DOHH2 (cell line): Measurements from ENCODE around the gene STPG1.

Experiments used
- H3F3A ChIP-seq: fragments of 200-600 bp; sonication (generic), shearing (Covaris generic); 2 replicates; pipeline ENCODE4 v1.6.0; 2016; ENCODE audit warnings: antibody characterized with exemption, mild to moderate bottlenecking; ENCODE audit not compliant: control insufficient read depth, insufficient read depth
- H3K27ac ChIP-seq: fragments of 200-600 bp; sonication (generic); 2 replicates; pipeline ENCODE4 v1.5.1; 2014; ENCODE audit warnings: low read depth, mild to moderate bottlenecking, low read length, moderate library complexity
- H3K27me3 ChIP-seq: fragments of 200-600 bp; sonication (generic); 2 replicates; pipeline ENCODE4 v1.6.1; 2014; ENCODE audit warnings: mild to moderate bottlenecking, low read length, mixed read lengths; ENCODE audit not compliant: control insufficient read depth
- H3K36me3 ChIP-seq: fragments of 200-600 bp; sonication (generic); 2 replicates; pipeline ENCODE4 v1.6.1; 2014; ENCODE audit warnings: mild to moderate bottlenecking, low read length, moderate library complexity, mixed read lengths; ENCODE audit not compliant: control insufficient read depth
- H3K4me1 ChIP-seq: fragments of 200-600 bp; sonication (generic); 2 replicates; pipeline ENCODE4 v1.6.1; 2014; ENCODE audit warnings: mild to moderate bottlenecking, low read length, mixed read lengths; ENCODE audit not compliant: control insufficient read depth
- H3K4me2 ChIP-seq: fragments of 200-600 bp; sonication (generic); 2 replicates; pipeline ENCODE4 v1.6.0; 2014; ENCODE audit warnings: mild to moderate bottlenecking, low read length, moderate library complexity
- H3K4me3 ChIP-seq: fragments of 200-600 bp; sonication (generic); 2 replicates; pipeline ENCODE4 v1.5.1; 2014; ENCODE audit warnings: mild to moderate bottlenecking, low read length, mixed read lengths
- H3K79me2 ChIP-seq: fragments of 200-600 bp; sonication (generic); 2 replicates; pipeline ENCODE4 v1.6.1; 2014; ENCODE audit warnings: mild to moderate bottlenecking, low read length, mixed read lengths; ENCODE audit not compliant: control insufficient read depth
- H3K9me2 ChIP-seq: fragments of 200-600 bp; sonication (generic); replicated peaks from 2 replicates; pipeline ENCODE4 v1.6.1; 2014; ENCODE audit warnings: mild to moderate bottlenecking, low read length, mixed read lengths; ENCODE audit not compliant: control insufficient read depth
- H3K9me3 ChIP-seq: fragments of 200-600 bp; sonication (generic); 2 replicates; pipeline ENCODE4 v1.6.1; 2014; ENCODE audit warnings: antibody characterized with exemption, low read length, mixed read lengths; ENCODE audit not compliant: control insufficient read depth, insufficient read depth
- H4K20me1 ChIP-seq: fragments of 200-600 bp; sonication (generic); 2 replicates; pipeline ENCODE4 v1.6.0; 2014; ENCODE audit warnings: low read depth, mild to moderate bottlenecking, antibody characterized with exemption, low read length, moderate library complexity; ENCODE audit not compliant: control insufficient read depth, insufficient read depth
- EZH2phosphoT487 ChIP-seq: fragments of 200-600 bp; sonication (generic); IDR thresholded peaks from 2 replicates; pipeline ENCODE4 v1.6.1; 2017; ENCODE audit warnings: borderline replicate concordance, mild to moderate bottlenecking, antibody characterized with exemption, low read length, moderate library complexity, mixed read lengths
- TF ChIP-seq, protein P1 (sequence below): fragments of 200-600 bp; sonication (generic); IDR thresholded peaks from one replicate; pipeline ENCODE4 v1.5.1; 2014; ENCODE audit warnings: antibody characterized with exemption, mild to moderate bottlenecking, low read depth, low read length; ENCODE audit not compliant: poor library complexity, severe bottlenecking

The STPG1 gene

DNA sequence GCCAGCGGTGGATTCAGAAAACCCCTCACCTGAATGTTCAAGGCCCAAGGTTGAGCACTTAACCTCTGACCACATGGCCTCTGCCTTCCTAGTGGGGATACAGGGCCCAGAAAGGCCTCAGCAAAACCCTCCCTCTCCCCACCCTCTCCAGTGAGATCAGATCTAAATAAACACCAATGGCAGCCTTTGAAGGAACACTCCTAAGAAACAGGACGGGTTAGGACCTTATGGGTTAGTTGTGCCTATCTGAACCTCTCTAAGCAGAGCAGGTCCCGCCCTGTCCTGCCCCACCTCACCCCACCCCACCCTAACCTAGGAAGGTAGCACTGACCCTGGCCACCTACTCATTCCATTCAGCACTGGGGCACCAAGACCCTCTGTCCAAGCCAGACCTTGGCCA lies 102.3 kb downstream of the STPG1 start:
- Histone ChIP-seq H4K20me1 (no peaks in the 10 kb centered on the region), H3K9me2 (no peaks in the 10 kb centered on the region), H3K4me2 (no peak overlapping the region), H3K4me3 (no peak overlapping the region), H3K36me3 (no peaks in the 10 kb centered on the region), H3K4me1 (peaks cover 9% of the 10 kb centered on the region), H3K27me3 (peaks cover 18% of the 10 kb centered on the region), H3K9me3 (no peaks in the 10 kb centered on the region), H3K79me2 (no peaks in the 10 kb centered on the region), H3F3A (no peaks in the 10 kb centered on the region), H3K27ac (no peak overlapping the region)
- TF ChIP-seq, protein P1, sequence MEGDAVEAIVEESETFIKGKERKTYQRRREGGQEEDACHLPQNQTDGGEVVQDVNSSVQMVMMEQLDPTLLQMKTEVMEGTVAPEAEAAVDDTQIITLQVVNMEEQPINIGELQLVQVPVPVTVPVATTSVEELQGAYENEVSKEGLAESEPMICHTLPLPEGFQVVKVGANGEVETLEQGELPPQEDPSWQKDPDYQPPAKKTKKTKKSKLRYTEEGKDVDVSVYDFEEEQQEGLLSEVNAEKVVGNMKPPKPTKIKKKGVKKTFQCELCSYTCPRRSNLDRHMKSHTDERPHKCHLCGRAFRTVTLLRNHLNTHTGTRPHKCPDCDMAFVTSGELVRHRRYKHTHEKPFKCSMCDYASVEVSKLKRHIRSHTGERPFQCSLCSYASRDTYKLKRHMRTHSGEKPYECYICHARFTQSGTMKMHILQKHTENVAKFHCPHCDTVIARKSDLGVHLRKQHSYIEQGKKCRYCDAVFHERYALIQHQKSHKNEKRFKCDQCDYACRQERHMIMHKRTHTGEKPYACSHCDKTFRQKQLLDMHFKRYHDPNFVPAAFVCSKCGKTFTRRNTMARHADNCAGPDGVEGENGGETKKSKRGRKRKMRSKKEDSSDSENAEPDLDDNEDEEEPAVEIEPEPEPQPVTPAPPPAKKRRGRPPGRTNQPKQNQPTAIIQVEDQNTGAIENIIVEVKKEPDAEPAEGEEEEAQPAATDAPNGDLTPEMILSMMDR: no peak
- no peak for TF ChIP-seq EZH2phosphoT487

DNA sequence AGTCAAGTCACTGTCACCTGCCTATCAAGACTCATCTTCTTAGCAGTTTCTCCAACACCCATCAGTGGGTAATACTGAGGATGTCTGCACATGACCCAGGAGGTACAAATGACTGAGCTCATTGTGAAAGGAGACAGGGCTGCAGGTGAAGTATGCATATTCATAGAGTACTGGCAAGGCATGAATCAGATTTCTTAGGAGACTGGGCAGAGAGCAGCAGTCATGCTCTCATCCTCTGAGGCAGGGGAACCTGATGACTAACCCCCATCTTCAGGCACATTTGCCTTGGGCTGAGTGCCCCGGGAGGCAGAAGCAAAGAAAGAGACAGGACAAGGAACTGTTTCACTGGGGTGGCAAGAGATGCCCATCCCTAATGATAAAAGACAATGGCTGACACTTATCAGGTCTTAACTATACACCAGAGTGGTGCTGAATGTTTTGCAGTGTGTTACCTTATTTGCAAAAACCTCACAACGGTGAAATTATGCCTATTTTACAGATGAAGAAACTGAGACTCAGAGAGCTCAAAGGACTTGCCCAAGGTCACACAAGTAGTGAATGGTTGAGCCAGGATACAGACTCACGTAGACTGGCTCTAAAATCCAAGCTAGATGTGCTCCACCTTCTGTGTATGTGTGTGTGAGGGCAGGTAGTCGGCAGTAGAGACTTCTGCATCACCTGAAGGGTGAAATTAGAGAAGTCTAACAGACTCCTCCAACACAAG lies 103.7 kb downstream of the STPG1 start:
- H3K4me1 ChIP-seq: peaks cover 3% of the 10 kb centered on the region
- no peaks in the 10 kb centered on the region for H3K9me3 ChIP-seq
- H3F3A ChIP-seq: no peaks in the 10 kb centered on the region
- H3K4me3 ChIP-seq: no peak overlapping the region
- no peak overlapping the region for H3K27ac ChIP-seq
- no peaks in the 10 kb centered on the region for H3K36me3 ChIP-seq
- peaks cover 7% of the 10 kb centered on the region for H3K27me3 ChIP-seq
- H3K79me2 ChIP-seq: no peaks in the 10 kb centered on the region
- no peaks in the 10 kb centered on the region for H4K20me1 ChIP-seq
- TF ChIP-seq, protein P1: no peak
- no peak for TF ChIP-seq EZH2phosphoT487
- H3K4me2 ChIP-seq: no peak overlapping the region
- no peaks in the 10 kb centered on the region for H3K9me2 ChIP-seq

DNA sequence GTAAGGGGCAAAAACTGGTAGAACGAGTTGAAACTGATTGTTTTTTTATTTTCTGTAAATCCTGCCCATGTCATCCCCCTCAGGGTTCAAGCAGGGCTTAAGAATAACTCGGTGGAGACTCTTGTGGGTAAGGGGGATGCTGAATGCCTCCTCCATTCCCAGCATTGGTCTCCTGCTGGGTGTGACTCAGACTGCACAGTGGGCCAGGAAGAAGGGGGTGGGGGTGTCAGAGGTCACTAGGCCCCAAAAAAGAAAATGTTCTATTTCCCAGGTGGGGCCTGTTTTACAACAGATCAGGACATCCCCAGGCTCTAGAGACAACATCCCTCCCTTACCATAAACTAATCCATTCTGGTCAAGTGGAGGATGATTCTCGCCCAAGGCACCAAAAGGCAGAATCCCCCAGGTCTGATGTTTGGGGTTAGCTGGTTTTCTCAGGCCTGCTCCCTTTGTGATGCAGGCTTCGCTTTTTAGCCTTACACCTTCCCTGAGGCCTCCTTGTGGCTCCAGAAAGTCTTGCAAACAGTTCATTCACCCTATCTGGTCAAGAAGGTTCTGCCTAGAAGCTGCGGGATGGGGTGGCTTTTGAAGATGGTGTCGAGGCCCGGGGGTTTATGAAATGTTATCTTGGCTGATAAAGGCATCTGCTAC lies 105.1 kb downstream of the STPG1 start:
- Histone ChIP-seq H3K27me3 (peaks cover under 1% of the 10 kb centered on the region; the same call in 1 of the 2 replicates), H3K9me3 (no peaks in the 10 kb centered on the region), H3K36me3 (no peaks in the 10 kb centered on the region), H4K20me1 (no peaks in the 10 kb centered on the region), H3K79me2 (no peaks in the 10 kb centered on the region), H3K9me2 (no peaks in the 10 kb centered on the region), H3K4me2 (no peak overlapping the region), H3K4me1 (no peaks in the 10 kb centered on the region), H3K27ac (no peak overlapping the region), H3K4me3 (no peak overlapping the region), H3F3A (no peaks in the 10 kb centered on the region)
- TF ChIP-seq EZH2phosphoT487: no peak
- TF ChIP-seq, protein P1: no peak
